ENCODE data around the gene IGF1.

- TF ChIP-seq POLR2AphosphoS5 (IDR thresholded peaks at IDR 0.05; ENCODE audit: borderline replicate concordance, low read depth, low read length) (no peak), EZH2 (IDR thresholded peaks at IDR 0.05) (no peak)
These were observed 130.3 kb downstream of the IGF1 start for GRCh38 chr12:102350070-102350469.
